HG03097 (cell line): ENCODE data around the gene MYL7.

Experiments used
- ATAC-seq: cut with Tn5 transposase; IDR thresholded peaks from one replicate; pipeline ENCODE4 v1.9.1; 2021; ENCODE audit not compliant: unreplicated experiment, low FRiP score

The MYL7 gene

DNA sequence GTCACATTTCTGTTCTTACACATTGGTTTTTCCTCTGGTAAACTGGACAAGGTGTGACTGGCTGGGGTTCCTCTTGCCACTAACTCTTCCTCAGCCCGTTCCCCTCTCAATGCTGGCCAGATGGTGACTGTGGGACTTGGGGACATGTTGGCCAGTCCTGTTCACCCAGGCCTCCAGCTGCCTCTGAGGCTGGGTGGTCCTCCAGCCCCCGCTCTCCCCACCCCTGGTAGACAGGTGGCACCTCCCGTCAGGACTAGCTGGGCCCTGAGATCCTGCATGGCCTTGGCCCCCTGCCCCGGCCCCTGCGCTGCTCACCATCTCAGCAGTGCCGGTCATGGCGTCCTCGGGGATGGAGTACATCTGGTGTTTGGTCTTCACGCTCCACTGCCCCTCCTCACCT is 10.8 kb upstream of the MYL7 start:
- no peak for ATAC-seq

DNA sequence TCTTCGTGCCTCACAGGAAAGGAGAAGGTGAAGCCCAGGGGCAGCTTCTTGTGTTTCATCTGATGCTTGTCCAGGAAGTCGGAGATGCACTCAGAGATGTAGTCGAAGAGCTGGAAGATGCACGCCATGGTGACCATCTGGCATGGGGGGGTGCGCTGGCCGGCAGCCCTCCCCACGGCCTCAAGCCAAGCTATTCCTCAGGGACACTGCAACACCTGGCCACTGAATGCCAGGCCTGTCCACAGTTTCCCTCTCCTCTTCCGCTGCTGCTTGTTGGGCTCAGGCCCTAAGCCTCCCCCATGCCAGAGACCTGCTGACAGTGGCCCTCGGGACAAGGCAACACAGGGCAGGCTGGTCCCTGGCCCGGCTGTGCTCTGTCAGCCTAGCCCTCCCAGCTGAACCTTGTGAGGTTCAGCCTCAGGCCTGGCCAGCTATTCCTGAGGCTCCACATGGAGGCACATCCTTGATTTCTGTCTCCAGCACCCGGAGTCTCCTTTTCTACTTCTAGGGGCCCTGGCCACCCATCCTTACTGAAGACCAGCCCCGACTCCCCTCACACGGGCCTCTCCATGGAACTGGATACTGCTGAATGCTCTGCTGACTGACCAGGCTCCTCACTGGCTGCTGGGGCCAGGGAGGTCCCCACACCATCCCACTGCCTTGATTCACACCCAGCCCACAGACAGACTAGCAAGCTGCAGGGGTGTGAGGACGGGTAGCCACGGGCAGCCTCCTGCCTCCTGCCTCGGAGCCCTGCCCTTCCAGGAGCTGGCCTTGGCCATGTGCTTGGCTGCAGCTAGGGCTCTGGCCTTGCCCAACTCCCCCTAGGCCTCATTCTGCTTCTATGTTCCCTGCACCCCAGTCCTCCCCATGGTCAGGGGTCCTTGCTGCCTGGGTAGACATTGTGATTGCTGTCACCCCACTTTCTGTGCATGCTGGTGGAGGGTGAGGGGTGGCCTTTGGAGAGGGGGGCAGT is 10.1 kb upstream of the MYL7 start:
- ATAC-seq = no peak

DNA sequence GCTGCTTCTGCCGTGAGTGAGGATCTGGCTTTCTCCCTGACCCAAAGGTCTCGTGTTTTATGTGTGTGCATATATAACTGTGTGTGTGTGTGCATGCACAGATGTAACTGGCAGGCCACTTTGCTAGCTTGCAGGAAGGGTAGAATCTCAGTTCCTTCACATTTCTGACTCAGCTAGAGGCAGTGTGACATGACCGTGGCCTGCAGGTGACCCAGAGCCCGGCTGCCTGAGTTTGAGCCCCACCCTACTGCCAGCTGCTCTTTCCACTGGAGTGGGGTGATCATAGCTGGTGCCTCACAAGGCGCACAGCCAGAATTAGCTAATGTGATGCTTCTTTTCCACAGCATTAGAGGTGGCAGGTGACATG is 9.3 kb upstream of the MYL7 start:
- ATAC-seq = no peak

DNA sequence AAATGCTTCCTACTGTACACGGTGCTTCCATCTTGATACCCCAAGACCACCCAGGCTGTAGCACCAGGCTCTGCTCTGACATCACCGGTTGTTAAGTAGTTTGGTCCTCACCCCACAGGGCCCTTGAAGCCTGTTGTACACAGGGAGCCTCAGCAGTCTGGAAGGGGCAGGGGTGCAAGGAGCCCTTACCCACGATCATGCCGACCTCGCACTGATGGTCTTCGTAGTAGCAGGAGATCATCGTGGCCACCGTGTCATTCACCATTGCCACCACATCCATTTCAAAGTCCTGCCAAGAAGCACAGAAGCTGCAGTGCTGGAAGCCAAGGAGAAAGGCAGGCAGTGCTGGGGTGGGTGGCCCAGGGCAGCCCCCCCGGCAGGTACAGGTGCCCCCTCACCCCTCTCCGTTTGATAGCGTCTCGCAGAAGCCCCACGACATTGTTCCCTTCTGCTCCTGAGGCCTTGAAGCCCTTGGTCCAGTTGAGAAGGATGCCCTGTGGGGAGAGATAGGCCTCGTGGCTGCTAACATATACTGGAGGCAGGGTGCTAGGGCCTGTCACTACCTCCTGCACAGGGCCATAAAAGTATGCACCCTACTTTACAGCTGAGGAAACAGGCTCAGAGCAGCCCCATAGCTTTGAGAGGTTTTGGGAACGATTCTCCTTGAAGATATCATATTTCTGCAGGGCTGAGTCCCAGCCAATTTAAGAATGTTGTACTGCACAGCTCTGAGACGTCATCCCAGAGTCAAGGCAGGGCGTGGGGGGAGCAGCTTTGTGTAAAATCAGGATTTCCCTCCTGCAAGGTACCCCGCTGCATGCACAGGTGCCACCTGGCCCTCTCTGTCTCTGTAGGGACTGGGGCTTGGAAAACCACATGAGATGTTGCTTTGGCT is 8.7 kb upstream of the MYL7 start:
- no peak for ATAC-seq

DNA sequence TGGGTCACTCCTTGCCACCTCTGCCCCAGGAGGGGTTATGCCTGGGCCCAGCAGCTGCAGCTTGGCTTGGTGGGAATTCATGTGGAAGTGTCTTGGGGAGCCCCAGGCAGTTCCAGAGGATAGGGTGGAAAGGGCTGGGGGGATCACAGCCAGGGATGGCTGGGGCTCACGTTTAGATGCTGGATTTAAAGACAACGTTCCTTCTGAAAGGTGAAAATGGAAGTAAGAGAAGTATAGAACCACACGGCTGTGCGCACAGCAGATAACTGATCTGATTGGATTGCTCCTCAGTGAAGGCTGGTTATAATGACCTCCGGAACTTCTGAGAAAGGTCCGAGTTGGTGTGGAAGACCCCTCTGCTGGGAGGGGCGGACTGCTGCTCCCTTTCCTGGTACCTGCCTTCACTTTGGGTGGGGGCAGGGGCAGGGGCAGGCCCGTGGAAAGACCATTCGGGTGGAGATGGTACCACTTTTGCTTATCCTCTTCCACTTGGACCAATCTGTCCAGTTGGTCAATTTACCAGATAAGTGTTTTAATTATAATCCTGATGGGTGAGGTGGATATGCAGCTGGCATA is 7.9 kb upstream of the MYL7 start:
- ATAC-seq = no peak

DNA sequence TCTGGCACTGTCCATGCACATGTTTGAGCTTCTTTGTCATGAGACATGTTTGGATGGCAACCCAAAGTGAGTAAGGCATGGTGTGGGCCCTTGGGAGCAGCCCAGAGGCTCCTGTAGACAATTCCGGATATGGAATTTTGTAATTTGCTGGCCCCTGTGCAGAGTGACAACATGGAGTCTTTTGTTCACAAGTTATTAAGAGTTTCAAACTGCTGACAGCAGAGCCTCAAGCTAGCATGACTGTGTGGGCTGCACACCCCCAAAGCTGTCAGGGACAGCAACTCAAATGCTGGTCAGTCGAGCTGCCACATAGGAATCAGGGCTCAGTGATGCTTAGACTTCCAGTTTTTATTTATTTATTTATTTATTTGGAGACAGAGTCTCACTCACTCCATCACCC is 7.0 kb upstream of the MYL7 start:
- no peak for ATAC-seq

DNA sequence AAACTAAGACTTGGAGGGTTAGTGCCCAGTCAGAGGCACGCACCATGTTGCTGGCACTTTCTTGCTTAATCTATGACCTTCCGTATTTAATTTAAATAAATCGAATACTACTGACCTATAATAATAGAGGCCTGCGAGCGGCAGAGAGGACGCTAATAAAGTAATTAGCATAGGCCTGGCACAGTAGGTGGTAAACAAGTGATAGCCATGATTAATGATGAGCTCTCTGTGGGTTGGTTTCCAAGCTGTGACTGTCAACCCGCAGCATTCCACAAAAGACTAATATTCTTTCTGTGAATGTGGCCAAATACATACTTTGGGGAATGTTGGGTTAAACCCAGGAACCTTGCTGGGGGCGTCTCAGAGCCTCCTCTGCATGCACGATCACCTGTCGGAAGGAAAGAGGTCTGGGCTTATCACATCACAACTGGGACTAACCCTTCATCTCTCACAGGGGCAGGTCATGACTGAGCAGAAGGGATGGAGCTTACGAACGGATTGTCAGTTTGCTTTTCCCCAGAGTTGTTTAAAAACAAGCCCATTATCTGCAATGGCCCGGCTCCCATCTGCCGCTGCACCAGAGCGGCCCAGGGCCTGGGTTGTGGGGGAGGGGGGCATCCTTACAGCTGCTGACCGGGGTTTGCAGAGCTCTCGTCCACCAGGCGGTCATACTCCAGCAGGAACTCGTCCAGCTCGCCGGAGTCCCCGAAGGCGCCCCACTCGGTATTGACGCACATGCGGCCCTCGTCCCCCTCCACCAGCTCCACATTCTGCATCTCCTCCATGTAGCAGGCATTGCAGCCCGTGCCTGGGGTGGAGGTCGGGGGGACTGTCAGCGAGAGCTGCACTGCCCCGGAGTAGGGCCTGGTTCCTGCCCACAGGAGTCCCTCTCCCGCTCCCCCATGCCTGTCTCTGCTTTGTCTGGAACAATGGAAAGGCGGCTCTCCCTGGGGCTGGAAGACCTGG is 6.2 kb upstream of the MYL7 start:
- ATAC-seq = no peak

DNA sequence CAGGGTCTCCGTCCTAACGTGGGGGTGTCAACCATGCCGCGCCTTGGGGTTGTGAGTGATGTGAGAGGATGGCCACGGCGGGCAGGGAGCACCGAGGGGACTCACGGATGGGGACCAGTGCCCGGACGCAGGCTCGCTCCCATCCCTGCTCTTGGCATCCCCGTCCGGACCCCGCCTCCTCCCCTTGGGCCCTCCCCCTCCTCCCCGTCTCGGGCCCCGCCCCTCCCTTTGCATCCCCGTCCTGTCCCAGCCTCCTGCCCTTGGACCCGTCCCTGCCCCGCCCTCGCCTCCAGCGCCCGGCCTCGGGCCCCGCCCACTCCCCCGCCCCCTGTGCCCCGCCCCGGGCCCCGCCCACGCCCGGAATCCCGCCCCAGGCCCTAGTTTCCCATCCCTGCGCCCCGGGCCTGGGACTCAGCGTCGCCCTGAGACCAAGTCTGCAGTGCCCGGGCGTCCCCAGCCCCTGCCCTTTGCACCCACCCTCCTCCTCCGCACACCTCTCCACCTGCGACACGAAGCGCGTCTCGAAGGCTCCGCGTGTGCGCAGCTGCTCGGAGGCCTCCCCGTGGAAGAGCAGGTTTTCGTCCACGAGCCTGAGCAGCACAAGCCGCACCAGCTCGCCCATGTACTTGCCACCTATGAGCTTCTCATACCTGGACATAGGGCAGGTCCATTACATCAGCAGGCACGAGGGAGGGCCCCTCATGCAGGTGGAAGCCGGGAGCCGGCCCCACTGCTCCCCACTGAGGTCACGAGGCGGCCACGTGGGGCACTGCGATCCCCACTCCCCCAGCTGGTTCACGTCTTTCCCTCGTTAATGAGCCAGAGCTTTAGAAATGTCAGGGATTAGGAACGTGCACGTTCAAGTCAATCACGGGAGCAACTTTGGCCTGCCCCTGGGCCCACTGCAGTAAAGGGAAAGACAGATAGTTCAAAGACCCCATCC is 5.1 kb upstream of the MYL7 start:
- no peak for ATAC-seq

DNA sequence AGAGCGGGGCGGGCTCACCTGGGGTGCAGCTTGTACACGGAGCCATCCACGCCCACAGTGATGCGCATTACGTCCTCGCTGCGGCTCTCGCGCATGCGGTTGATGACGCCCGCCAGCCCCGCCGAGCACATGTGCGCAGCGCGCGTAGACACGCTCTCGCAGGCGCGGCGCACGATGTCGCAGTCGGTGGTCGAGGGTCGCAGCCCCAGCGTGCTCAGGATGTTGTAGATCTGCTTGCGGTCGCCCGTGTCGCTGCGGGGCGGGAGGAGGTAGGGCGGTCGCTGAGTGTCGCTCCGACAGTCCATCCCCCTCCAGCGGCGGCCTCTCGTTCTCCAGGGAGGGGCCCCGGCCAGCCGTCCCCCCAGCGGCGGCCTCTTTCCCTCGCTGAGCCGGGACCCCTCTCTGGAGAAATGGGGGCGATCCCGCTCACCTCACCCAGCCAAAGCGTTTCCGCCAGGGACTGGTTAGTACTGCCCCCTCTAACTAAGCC is 4.4 kb upstream of the MYL7 start:
- ATAC-seq = no peak

DNA sequence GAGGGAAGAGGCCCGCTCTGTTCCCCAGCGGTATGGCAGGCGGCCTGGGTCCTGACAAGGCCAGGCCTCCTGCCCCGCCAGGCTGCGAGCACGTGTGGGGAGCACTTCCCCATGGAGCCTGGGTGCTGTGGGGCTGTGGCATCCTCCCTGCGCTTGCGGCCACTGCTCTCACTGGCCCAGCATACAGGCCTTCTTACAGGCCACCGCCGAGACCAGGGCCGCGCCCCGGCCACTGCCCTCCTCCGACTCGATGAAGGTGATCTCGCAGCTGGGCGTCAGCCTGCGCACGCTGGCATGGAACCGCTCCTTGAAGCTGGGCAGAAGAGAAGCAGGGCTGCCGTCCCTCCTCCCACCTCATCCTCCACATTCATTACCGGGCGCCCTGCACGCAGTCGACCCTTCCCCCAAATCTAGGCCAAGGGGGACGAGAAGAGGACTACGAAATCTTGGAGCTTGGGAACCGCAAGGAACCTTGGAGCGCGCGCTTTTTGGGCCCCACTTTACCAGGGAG is 3.9 kb upstream of the MYL7 start:
- ATAC-seq = no peak

DNA sequence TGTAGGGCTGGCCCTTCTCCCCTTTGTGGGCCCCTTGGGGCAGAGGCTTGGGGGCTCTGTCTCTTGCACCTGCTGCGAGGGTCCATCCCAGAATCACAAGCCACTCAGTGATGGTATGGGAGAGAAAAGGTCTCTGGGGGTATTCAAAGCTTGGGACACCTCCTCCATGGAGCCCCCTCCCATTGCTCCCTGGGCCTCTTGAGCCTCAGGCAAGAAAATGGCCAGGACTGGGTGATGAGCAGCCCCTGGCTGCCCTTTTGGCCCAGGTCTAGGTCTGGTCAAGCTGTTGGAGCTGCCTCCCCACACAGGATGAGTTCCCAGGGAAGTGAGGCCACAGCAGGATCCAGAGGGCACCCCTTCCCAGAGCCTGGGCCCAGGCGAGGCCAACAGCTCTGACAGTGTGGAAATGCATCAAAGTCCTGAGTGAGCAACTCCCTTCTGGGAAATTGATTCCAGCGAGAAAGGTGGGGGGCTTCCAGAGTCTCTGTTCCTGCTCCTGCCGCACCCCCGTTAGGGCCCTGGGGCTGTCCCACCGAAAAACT is 3.4 kb upstream of the MYL7 start:
- no peak for ATAC-seq

DNA sequence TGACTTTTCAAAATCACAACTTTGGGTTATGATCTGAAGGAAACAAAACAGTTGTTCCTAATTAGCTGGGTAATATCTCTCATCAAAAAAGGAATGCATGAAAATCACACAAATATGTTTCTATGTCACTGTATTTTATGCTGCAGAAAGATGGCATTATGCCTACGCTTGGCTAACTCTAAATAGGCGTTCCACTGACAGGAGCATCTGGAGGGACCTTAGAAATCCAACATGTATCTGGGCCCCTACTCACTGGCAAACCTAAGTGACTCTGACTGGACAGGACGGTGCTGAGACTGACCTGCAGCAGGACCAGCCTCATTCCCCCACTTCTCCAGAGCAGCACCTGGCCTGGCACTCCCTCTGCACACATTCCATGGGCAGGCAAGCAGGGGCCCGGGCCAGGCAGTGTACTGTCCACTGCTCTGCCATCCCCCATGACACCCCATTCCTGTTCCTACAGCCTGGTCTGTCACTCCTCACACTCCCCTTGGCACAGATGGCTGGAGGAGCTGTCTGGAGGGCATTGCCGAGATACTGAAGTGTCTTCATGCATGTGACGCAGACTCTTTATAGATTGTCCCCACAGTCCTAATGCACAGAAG is 2.6 kb upstream of the MYL7 start:
- no peak for ATAC-seq

DNA sequence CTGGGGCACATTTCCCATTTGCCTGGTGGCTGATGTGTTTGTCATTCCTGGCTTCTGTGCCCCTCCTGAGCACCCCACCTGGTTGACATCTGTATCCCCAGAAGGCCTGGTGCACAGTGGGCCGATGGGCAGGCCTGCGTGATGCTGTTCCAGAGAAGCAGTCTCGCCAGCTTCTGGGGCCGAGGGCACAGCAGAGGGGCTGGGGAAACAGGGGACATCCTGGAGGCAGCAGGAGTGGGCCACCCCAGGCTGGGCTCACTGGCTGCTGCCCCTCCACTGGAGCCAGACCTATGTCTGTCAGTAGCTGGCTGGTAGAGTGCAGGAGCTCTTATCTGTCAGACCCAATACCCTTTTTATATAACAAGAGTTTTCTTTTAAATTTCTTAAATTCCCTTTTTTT is 896 bp upstream of the MYL7 start:
- no peak for ATAC-seq

DNA sequence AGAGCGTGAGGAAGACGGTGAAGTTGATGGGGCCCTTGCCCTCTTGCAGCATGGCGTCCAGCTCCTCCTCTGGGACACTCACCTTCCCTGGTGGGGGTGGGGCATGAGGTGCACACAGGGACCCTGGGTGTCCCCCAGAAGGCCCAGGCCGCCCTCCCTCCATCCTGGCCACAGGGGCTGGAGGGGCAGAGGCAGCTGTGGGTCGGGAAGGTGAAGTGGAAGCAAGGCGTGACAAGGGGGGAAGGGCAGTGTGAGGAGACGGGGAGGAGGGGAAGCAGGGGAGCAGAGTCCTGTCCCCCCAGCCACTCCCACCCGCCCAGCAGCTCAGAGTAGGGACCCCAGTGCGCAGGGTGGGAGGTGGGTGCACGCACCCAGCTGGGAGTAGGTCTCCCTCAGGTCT is 791 bp downstream of the MYL7 start:
- no peak for ATAC-seq

DNA sequence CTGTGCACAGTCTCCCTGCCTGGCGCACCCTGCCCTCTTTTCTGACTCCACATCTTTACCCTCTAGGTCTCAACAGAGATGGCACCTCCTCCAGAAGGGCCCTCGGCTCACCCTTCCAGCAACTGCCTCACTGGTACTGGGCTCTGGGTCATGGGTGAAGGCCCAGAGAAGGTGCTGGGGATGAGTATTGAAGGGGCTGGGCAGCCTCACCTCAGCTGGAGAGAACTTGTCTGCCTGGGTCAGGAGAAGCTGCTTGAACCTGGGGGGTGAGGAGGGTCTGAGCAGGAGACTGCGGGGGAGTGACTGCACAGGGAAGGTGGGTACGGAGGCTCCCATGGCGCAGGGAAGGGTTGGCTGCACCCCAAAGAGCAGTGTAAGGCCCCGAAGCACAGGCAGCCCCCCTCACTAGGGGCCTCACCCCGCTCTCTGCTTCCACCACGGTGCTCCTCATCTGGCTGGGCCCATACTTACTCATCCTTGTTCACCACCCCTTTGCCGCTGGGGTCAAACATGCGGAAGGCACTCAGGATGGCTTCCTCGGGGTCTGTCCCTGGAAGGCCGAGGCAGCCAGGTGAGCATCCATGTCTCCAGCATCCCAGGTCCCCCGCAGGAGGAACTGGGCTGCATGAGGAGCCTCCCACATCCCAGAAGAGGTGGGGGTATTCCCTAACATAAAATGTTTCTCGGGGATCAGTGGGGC is 1.7 kb downstream of the MYL7 start:
- ATAC-seq = no peak

DNA sequence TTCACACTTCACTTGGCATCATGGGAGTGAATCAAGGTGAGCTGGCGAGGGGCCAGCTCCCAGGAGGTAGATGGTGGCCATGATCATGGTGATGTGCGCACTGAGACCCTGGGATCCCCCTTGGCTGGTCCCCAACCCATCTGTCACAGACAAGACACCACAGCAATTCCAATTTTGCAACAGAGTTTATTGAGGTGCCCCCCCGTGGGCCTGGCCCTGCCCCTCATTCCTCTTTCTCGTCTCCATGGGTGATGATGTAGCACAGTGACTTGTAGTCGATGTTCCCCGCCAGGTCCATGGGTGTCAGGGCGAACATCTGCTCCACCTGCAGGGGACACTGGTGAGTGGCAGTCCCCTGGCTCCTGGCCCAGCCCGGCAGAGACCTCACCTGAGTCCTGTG is 2.4 kb downstream of the MYL7 start:
- ATAC-seq = no peak

DNA sequence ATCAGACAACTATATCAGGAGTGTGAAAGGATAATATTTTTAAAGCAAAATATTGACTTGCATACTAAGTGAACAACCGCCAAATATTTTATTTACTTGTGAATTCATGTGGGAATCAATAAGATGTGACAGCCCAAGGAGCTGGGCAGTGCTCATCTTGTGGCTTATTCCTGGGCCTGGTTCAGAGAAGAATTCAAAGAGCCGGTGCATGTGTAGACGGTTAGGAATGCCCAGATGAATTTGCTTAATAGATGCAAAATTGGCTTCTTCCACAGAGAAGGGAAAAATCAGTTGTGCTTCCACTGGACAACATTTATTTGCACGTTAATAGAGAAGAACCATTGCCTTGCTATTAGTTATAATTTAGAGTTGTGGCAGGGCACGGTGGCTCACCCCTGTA is 4.4 kb downstream of the MYL7 start:
- no peak for ATAC-seq
